ENCODE measurements around the gene RPN2. TPM values are rescaled to one million over a fixed set of nuclear protein-coding genes. Genes with fewer than 3 reads are reported as not detected.

The RPN2 gene
- 240 and 285 TPM in 2 replicates for total RNA-seq

DNA sequence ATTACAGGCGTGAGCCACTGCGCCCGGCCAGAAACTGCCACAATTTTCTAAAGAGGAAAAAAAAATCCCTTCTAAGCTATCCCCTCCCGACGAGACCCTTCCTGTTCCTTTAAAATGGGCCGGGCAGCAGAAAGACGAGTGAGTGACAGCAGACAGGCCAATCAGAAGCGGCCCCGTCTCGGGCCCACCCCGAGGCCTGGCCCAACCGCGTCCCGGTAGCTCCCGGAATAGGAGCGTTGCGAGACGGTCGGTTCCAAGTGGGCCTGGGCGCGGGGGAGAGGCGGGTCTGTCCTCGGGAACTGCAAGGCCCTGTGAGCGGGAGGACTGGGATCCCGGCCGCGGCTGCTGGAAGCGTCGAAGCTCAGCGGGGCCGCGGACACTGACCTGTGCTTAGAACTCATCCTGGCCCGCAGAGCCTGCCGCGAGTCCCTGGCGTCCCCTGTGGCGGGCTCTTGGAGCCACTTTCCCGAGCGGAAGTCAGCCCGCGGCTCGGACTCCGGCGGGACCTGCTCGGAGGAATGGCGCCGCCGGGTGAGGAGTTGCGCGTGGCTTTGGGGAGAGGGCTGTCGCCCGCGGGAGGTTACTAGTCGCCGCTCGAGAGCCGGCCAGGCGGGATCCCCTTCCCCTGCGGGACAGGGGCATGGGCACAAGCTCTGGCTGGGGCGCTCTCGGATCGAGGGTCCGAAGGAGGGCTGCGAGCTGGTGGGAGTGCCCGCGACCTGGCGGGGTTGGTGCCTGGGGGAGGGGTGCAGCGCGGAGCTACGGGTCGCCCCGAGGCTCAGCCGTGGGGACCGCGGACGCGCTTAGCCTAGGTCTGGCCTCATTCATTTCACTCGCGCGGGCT lies at the start of gene RPN2, which contains the start of gene MROH8:
RPN2 (plus strand) TSS at position 492 of the 844 bp plus-strand sequence; CDS start at position 519, 27 bp downstream.
MROH8 (minus strand) TSS at position 710 of the 844 bp plus-strand sequence.

DNA sequence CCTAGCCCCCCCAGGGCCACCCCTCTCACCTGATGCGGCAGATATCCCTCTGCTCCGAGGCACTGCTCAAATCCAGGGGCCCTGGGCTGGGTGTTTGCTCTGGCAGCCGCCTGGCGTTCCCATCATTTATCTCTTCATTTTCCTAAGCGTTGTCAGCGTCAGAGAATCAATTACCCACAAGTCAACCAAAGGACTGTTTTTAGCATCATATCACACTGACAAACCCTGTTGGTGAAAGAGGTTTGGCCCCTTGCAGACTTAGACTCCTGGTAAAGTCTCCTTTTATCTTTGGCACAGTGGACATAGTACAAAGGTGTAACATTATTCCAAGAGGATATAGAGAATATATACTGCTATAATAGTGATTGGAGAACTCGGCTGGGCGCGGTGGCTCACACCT lies 82.6 kb downstream of the RPN2 start, which contains the start of gene GHRH:
GHRH (minus strand) TSS at position 101 of the 400 bp plus-strand sequence. CDS start 4,925 bp downstream, outside the sequence.

Other genes with a start within 250 kb of the RPN2 start
- 22.2 and 36.2 TPM in 2 replicates for gene SAMHD1, start 227.6 kb upstream of the RPN2 start, total RNA-seq
- 6.9 and 13.9 TPM in 2 replicates for gene RBL1, start 83.3 kb upstream of the RPN2 start, total RNA-seq
- 0.98 and 2.1 TPM in 2 replicates for gene MROH8, start 218 bp downstream of the RPN2 start, total RNA-seq
- not detected in 2 replicates for gene GHRH, start 82.5 kb downstream of the RPN2 start, total RNA-seq
- 13.3 and 15.7 TPM in 2 replicates for gene MANBAL, start 110.3 kb downstream of the RPN2 start, total RNA-seq
- gene SRC, start 166.8 kb downstream of the RPN2 start, total RNA-seq: 19.6 and 20.6 TPM in 2 replicates

Data from vein endothelial cell (primary cell).